Neural progenitor cell (in vitro differentiated cells): Measurements from ENCODE around the gene C2CD3. TPM values are rescaled to one million over a fixed set of nuclear protein-coding genes. Genes with fewer than 3 reads are reported as not detected.
"Not testable (repeated sequence)": the region's sequence is repeated elsewhere in the genome, so short reads cannot be mapped to it uniquely, and the experiment has no call there.

Source experiments
- DNase-seq: peaks from one replicate; pipeline ENCODE4 v3.0.0-alpha.2; 2016; ENCODE audit warnings: low spot score
- H2AFZ ChIP-seq: fragments of 200-600 bp; sonication (generic); replicated peaks from 2 replicates; pipeline ENCODE4 v1.6.1; 2016; ENCODE audit warnings: antibody characterized with exemption
- H3F3A ChIP-seq: fragments of 200-600 bp; sonication (generic); 2 replicates; pipeline ENCODE4 v1.6.1; 2016; ENCODE audit warnings: antibody characterized with exemption, low read depth
- H3K27ac ChIP-seq: fragments of 200-600 bp; sonication (generic); 2 replicates; pipeline ENCODE4 v1.5.1; 2016; ENCODE audit warnings: mild to moderate bottlenecking
- H3K27me3 ChIP-seq: fragments of 200-600 bp; sonication (generic); 2 replicates; pipeline ENCODE4 v1.6.1; 2016; ENCODE audit warnings: mild to moderate bottlenecking, moderate library complexity
- H3K36me3 ChIP-seq: fragments of 200-600 bp; sonication (generic); 2 replicates; pipeline ENCODE4 v1.5.1; 2016
- H3K4me1 ChIP-seq: fragments of 200-600 bp; sonication (generic); 2 replicates; pipeline ENCODE4 v1.6.1; 2016; ENCODE audit warnings: mixed run types
- H3K4me2 ChIP-seq: fragments of 200-600 bp; sonication (generic); 2 replicates; pipeline ENCODE4 v1.6.1; 2016
- H3K4me3 ChIP-seq: fragments of 200-600 bp; sonication (generic); 2 replicates; pipeline ENCODE4 v1.5.1; 2016
- H3K79me2 ChIP-seq: fragments of 200-600 bp; sonication (generic); 2 replicates; pipeline ENCODE4 v1.6.1; 2016; ENCODE audit warnings: low read depth
- H3K9ac ChIP-seq: fragments of 200-600 bp; sonication (generic); 2 replicates; pipeline ENCODE4 v1.6.1; 2016
- H3K9me3 ChIP-seq: fragments of 200-600 bp; sonication (generic); 2 replicates; pipeline ENCODE4 v1.5.1; 2016; ENCODE audit warnings: low read depth
- H4K20me1 ChIP-seq: fragments of 200-600 bp; sonication (generic); 2 replicates; pipeline ENCODE4 v1.6.1; 2016; ENCODE audit warnings: low read depth
- H3K27ac Mint-ChIP-seq: 3 replicates; pipeline ENCODE4 v1.8.0; 2021; ENCODE audit warnings: mixed read lengths
- H3K27me3 Mint-ChIP-seq: 2 replicates; pipeline ENCODE4 v1.8.0; 2022; ENCODE audit warnings: low read depth, mild to moderate bottlenecking, inconsistent platforms, moderate library complexity, mixed read lengths; ENCODE audit not compliant: insufficient read depth
- H3K36me3 Mint-ChIP-seq: 3 replicates; pipeline ENCODE4 v1.8.0; 2021; ENCODE audit warnings: mixed read lengths
- H3K4me1 Mint-ChIP-seq: 3 replicates; pipeline ENCODE4 v1.8.0; 2021; ENCODE audit warnings: mixed read lengths
- H3K4me3 Mint-ChIP-seq: 3 replicates; pipeline ENCODE4 v1.8.0; 2021; ENCODE audit warnings: mild to moderate bottlenecking, moderate library complexity, mixed read lengths
- H3K9me3 Mint-ChIP-seq: 3 replicates; pipeline ENCODE4 v1.8.0; 2020; ENCODE audit warnings: mixed read lengths
- CTCF ChIP-seq: fragments of 200-600 bp; sonication (generic); IDR thresholded peaks from 2 replicates; pipeline ENCODE4 v1.5.1; 2017; ENCODE audit warnings: antibody characterized with exemption, mild to moderate bottlenecking
- EZH2 ChIP-seq: fragments of 200-600 bp; sonication (generic); IDR thresholded peaks from 2 replicates; pipeline ENCODE4 v1.6.1; 2017; ENCODE audit warnings: antibody characterized with exemption, mild to moderate bottlenecking, moderate library complexity
- EZH2phosphoT487 ChIP-seq: fragments of 200-600 bp; sonication (generic); IDR thresholded peaks from 2 replicates; pipeline ENCODE4 v1.6.1; 2017; ENCODE audit warnings: antibody characterized with exemption
- total RNA-seq: library from RNA; depleted of rRNA; stranded (reverse); fragments of >200 nt; gene quantifications from 2 replicates; pipeline ENCODE4 v1.2.3, GENCODE V29; 2015; ENCODE audit warnings: low replicate concordance

C2CD3 gene
- total RNA-seq, 1 donor from 2014 or later, result 19.6 TPM

DNA sequence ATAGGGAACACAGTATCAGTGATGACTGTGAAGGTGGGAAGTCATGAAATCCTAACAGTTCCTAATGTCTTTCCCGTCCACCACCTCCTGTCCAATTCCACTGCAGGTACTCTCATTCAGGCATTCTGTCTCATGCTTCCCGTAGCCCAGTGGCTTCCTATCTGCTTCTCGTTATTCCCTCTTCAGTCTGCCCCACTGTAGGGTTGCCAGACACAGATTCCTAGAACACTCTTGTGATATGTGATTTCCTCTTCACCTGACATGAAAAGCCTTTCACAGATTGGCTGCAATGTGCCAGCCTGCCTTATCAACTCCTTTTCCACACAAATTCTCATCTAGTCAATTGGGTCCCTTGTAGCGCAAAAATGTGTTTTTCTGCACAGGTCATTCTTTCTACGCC, 49.0 kb downstream of the C2CD3 start:
- peaks cover 17% of the 10 kb centered on the region for H3K36me3 Mint-ChIP-seq
- Histone ChIP-seq H3K9me3 (no peaks in the 10 kb centered on the region), H4K20me1 (no peaks in the 10 kb centered on the region)

GRCh38 chr11:74120260-74121035, 50.4 kb downstream of the C2CD3 start:
- H4K20me1 ChIP-seq, H3K4me3 ChIP-seq, H3K4me3 Mint-ChIP-seq, H3K4me1 Mint-ChIP-seq, H3K9me3 Mint-ChIP-seq, H3K27me3 Mint-ChIP-seq, H3K9ac ChIP-seq, H3K4me1 ChIP-seq, H3F3A ChIP-seq, H3K27ac Mint-ChIP-seq, DNase-seq, H3K27me3 ChIP-seq, H2AFZ ChIP-seq, H3K4me2 ChIP-seq, H3K27ac ChIP-seq, H3K9me3 ChIP-seq, H3K79me2 ChIP-seq: not testable (repeated sequence)
- peaks cover 13% of the 10 kb centered on the region for H3K36me3 ChIP-seq
- H3K36me3 Mint-ChIP-seq, result peaks cover 29% of the 10 kb centered on the region

More for the DNA sequence above, 49.0 kb downstream of the C2CD3 start:
- H3K9me3 Mint-ChIP-seq, result no peaks in the 10 kb centered on the region
- Histone ChIP-seq H3K79me2 (no peaks in the 10 kb centered on the region), H3K9ac (no peak overlapping the region), H2AFZ (no peak overlapping the region), H3K4me2 (no peak overlapping the region), H3K4me1 (no peaks in the 10 kb centered on the region), H3K27ac (no peak overlapping the region), H3K4me3 (no peak overlapping the region), H3F3A (no peaks in the 10 kb centered on the region), H3K27me3 (no peaks in the 10 kb centered on the region), H3K36me3 (peaks cover 3% of the 10 kb centered on the region)
- H3K27me3 Mint-ChIP-seq, result no peaks in the 10 kb centered on the region
- H3K4me1 Mint-ChIP-seq, result no peaks in the 10 kb centered on the region
- TF ChIP-seq EZH2phosphoT487 (no peak), EZH2 (no peak), CTCF (no peak)
- H3K27ac Mint-ChIP-seq, result no peak overlapping the region
- no peak overlapping the region for H3K4me3 Mint-ChIP-seq
- DNase-seq, result no peak

DNA sequence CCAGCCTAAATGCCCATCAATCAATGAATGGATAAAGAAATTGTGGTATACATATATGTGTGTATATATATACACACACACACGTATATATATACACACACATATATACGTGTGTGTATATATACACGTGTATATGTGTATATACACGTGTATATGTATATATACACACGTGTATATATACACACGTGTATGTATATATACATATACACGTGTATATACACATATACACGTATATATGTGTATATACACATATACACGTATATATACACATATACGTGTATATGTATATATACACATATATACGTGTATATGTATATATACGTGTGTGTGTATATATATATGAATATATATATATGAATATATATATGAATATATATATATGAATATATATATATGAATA, 54.1 kb downstream of the C2CD3 start:
- no peak for TF ChIP-seq EZH2
- TF ChIP-seq EZH2phosphoT487, result no peak
- TF ChIP-seq CTCF, result no peak
- Histone ChIP-seq H3K4me3 (no peak overlapping the region), H3K9ac (no peak overlapping the region), H3K79me2 (no peaks in the 10 kb centered on the region), H3K9me3 (no peaks in the 10 kb centered on the region), H3F3A (peaks cover 6% of the 10 kb centered on the region), H3K27ac (no peak overlapping the region), H3K36me3 (peaks cover 27% of the 10 kb centered on the region), H3K4me1 (no peaks in the 10 kb centered on the region), H4K20me1 (no peaks in the 10 kb centered on the region), H3K27me3 (no peaks in the 10 kb centered on the region), H3K4me2 (no peak overlapping the region), H2AFZ (no peak overlapping the region)
- no peaks in the 10 kb centered on the region for H3K27me3 Mint-ChIP-seq
- no peak for DNase-seq
- H3K4me3 Mint-ChIP-seq, result no peak overlapping the region
- H3K4me1 Mint-ChIP-seq, result no peaks in the 10 kb centered on the region
- no peak overlapping the region for H3K27ac Mint-ChIP-seq
- H3K36me3 Mint-ChIP-seq, result peaks cover 55% of the 10 kb centered on the region
- H3K9me3 Mint-ChIP-seq, result peaks cover 5% of the 10 kb centered on the region

DNA sequence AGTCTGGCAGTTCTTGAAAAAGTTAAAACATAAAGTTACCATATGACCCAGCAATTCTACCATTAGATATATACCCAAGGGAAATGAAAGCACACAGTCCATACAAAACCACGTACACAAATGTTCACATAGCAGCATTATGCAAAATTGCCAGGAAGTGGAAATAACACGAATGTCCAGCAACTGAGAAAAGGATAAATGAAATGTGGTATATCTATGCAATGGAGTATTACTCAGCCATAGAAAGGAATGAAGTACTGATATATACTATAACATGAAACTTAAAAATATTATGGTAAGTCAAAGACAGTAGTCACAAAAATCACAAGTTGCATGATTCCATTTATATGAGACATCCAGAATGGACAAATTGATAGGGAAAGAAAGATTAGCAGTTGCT, 57.9 kb downstream of the C2CD3 start:
- H3K4me2 ChIP-seq, result no peak overlapping the region
- DNase-seq, result no peak
- no peak overlapping the region for H3K27ac Mint-ChIP-seq
- H3K9me3 ChIP-seq, result no peaks in the 10 kb centered on the region
- H3K9me3 Mint-ChIP-seq, result peaks cover 5% of the 10 kb centered on the region
- H3K27ac ChIP-seq, result no peak overlapping the region
- peaks cover 6% of the 10 kb centered on the region for H3F3A ChIP-seq
- no peak for TF ChIP-seq EZH2
- no peak for TF ChIP-seq CTCF
- TF ChIP-seq EZH2phosphoT487, result no peak
- no peaks in the 10 kb centered on the region for H3K4me1 ChIP-seq
- H3K4me3 Mint-ChIP-seq, result no peak overlapping the region
- peaks cover 25% of the 10 kb centered on the region for H3K36me3 ChIP-seq
- no peaks in the 10 kb centered on the region for H4K20me1 ChIP-seq
- H3K27me3 Mint-ChIP-seq, result no peaks in the 10 kb centered on the region
- no peaks in the 10 kb centered on the region for H3K27me3 ChIP-seq
- H3K4me1 Mint-ChIP-seq, result no peaks in the 10 kb centered on the region
- H3K9ac ChIP-seq, result no peak overlapping the region
- peaks cover 47% of the 10 kb centered on the region for H3K36me3 Mint-ChIP-seq
- no peak overlapping the region for H2AFZ ChIP-seq
- H3K4me3 ChIP-seq, result no peak overlapping the region
- no peaks in the 10 kb centered on the region for H3K79me2 ChIP-seq
